Superior temporal gyrus (tissue), 1 donor: Measurements from ENCODE around the gene CSRP3.
A peak's percentile ranks its signal among the peaks of the same experiment; 100 is the strongest.

Experiments
- DNase-seq: peaks from one replicate; pipeline ENCODE4 v3.0.0-alpha.2; 2016; ENCODE audit errors: extremely low spot score

CSRP3 gene

DNA sequence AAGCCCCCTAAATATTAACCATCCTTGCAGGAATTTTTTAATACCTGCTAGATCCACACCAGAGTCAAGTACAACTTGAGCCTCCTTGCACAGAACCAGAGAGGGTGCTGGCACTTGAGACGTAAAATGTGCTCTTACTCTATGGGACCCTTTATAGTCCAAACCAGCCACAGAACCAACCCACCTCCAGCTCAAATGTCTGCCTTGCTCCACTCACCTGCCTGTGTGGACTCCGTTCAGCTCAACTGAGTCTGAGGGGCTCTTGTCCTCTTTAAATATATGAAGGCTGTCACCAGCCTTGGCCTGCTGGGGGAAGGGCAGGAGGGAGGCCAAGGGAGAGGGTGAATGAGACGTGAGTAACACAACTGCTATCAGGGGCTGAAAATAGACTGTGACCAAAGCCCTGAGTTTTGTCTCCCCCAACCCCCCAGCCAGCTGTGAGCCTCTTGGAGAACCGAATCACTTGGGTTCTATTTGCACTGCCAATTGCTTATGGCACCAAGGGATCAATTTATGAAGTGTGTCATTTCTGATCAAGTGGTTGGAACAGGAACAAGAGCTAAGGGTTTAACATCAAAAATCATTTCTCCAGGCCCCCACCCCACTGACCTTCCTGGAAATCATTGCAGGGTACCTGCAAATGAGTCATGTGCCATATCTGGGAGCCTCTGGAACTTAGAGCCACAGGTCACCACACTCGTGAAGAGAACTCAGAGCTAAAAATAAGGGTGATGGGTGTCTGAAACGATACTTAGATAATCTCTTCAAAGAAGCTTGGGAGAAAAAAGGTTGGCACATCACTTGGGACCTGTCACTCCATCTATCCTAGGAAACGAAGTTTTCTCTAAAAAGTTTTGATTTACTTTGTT lies at the start of gene CSRP3:
TSS of gene CSRP3 (minus strand) at position 247 of the 869 bp plus-strand sequence. CDS start 9,535 bp downstream, outside the sequence.
- no peak for DNase-seq

DNA sequence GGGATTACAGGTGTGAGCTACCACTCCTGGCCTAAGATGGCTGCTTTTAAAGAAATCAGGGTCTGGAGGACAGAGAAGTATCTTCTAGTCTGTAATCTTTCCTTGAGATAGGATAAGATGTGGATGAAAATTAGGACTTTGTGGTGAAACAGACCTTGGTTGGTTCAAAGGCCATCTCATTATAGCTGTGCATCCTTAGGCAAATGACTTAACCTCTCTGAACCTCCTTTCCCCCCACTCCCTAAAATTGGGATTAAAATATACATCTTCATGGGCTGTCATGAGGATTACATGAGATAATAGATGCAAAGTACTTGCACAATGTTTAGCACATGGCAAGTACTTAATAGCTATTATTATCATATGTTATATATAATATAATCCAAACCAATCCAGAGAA lies 49.8 kb upstream of the CSRP3 start:
- DNase-seq = no peak

DNA sequence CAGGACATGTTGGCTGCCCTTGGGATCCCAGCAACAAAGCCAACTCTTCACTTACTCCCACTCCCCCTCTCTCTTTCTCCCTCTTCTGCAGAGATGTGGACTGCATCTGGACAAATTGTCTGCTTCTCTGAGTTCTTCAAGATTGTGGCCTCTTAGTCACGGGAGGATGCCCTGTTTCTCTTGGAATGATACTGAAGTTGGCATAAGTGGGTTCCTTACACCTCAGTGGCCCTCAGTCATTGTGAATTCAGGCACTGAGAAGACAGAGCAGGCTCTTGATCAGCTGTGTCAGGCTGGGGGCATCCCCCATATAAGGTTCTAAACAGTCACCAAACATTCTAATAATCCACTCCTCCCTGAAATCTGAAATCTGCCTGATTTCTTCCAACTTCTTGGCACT lies 45.0 kb upstream of the CSRP3 start:
- DNase-seq = no peak

DNA sequence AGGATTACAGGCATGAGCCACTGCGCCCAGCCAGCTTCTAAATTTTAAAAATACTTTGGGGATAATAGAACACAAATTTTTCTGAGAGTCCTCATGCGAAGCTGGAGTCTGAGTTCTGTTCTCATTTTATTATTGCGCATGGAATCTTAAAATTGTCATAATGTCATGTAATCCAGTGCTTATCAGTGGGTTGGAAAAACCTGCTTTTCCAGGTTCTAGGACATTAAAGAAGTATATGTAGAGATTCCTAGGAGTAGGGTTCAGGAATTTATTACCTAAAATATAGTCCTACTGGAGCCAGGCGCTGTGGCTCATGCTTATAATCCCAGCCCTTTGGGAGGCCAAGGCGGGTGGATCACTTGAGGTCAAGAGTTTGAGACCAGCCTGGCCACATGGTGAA lies 43.6 kb upstream of the CSRP3 start:
- no peak for DNase-seq

DNA sequence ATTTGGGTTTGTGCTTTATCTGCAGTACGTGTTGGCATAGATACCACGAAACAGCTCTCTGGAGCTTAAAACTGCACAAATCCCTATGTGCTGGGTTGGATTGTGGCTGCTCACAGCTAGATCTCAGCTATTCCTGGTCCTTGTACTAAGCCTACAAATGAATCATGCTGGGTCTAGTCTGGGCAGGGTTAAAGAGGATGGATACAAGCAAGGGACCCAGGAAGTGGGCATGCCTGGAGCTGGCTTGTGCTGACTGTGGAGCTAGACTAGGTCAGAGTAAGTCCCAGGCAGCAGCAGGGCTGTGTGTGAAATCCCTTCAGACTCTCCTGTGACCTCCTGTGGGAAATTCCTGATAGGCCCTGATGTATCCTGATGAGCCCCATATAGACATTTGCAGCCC lies 42.8 kb upstream of the CSRP3 start:
- no peak for DNase-seq

DNA sequence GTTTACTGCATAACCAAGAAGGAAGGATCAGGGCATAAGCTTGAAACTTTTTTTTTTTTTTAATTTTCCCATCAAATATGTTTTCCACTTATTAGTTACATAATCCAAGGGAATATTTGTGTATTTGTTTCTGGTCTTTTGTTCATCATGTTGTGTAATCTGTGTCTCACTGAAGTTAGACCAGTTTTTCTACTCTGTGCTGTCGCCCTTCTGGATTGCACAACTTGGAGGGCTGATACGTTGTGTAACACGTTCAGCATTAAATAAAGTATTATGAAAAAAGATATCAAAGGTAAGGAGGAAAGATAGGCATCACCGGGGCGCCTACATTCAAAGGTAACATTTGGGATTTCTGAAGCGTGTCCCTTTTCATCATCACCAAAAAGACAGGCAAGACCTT lies 42.3 kb upstream of the CSRP3 start:
- no peak for DNase-seq

- DNase-seq = no peak
Observed at GRCh38 chr11:19243613-19244012, 41.8 kb upstream of the CSRP3 start.

- DNase-seq = no peak
Observed at GRCh38 chr11:19243143-19243542, 41.4 kb upstream of the CSRP3 start.

GRCh38 chr11:19242179-19242932 lies 40.6 kb upstream of the CSRP3 start:
- DNase-seq = no peak

GRCh38 chr11:19241260-19242178 lies 39.7 kb upstream of the CSRP3 start:
- DNase-seq = no peak

GRCh38 chr11:19240420-19241259 lies 38.9 kb upstream of the CSRP3 start, which contains the start of gene E2F8:
TSS of gene E2F8 (minus strand) at chr11:19240945. CDS start at chr11:19240121, 824 bp downstream.
- DNase-seq = peak; percentile 91

DNA sequence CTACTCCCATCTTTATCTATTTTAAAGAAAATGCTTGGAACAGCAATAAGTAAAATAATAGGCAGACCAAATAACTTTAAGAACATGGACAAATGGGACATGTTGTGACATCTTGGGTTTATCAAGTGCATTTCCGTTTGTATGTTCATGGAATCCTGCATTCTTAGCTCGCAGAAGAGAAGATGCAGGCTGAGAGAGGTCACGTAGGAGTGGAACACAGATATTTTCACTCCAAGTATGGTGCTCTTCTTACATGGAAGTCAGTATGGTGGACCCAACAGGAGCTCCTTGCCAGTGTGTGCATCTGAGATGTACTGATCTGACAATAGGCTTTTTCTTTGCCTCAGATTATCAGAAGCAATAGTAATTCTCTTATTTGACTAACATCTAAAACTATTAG lies 37.3 kb upstream of the CSRP3 start:
- DNase-seq = no peak

DNA sequence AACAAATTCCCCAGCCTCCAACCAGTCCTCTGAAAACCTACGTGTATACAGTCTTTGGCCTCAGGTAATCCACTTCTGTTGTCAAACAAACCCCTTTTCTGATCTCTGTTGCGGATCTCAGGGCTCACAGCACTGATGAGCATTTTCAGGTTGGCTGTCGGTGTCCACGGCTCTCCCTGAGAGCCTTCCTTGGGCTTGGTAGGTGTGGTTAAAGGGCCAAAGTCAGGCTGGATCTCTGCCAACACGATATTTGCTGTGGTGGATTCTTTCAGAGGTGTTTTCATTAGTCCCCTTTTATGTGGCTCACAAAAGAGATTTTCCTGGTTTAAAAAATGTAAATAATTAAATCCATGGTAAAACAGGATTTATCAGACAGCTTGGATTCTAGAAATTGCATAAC lies 36.0 kb upstream of the CSRP3 start:
- DNase-seq = no peak

- no peak for DNase-seq
Observed at GRCh38 chr11:19237381-19237780, 35.6 kb upstream of the CSRP3 start.

GRCh38 chr11:19234231-19234817 lies 32.5 kb upstream of the CSRP3 start:
- no peak for DNase-seq

GRCh38 chr11:19232910-19233503 lies 31.2 kb upstream of the CSRP3 start:
- no peak for DNase-seq

GRCh38 chr11:19229671-19230070 lies 27.9 kb upstream of the CSRP3 start:
- no peak for DNase-seq

DNA sequence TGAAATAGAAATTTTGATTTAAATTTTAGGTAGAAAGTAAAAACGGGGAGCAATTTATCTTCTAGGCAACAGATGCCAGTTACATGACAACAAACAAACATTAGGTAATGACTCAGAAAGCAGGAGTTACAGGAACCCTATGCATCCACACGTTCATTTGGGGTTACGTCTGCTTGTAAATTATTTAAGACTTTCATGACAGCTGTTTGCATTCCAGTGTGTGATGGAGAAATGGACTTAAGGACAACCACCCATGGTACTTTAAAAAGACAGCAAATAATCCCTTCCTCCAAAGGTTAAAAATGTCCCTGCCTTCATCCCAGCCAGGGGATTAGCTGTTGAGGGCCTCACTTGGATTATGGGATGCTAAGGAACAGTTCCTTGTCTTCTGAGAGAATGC lies 27.2 kb upstream of the CSRP3 start:
- DNase-seq = no peak

- no peak for DNase-seq
Observed at GRCh38 chr11:19226378-19227195, 24.8 kb upstream of the CSRP3 start.
